ENCODE measurements around the gene POMGNT2.

GRCh38 chr3:43031485-43031884, 74.4 kb downstream of the POMGNT2 start:
- TF ChIP-seq, protein P1, sequence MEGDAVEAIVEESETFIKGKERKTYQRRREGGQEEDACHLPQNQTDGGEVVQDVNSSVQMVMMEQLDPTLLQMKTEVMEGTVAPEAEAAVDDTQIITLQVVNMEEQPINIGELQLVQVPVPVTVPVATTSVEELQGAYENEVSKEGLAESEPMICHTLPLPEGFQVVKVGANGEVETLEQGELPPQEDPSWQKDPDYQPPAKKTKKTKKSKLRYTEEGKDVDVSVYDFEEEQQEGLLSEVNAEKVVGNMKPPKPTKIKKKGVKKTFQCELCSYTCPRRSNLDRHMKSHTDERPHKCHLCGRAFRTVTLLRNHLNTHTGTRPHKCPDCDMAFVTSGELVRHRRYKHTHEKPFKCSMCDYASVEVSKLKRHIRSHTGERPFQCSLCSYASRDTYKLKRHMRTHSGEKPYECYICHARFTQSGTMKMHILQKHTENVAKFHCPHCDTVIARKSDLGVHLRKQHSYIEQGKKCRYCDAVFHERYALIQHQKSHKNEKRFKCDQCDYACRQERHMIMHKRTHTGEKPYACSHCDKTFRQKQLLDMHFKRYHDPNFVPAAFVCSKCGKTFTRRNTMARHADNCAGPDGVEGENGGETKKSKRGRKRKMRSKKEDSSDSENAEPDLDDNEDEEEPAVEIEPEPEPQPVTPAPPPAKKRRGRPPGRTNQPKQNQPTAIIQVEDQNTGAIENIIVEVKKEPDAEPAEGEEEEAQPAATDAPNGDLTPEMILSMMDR (IDR thresholded peaks at IDR 0.05) = no peak
- no peak for TF ChIP-seq POLR2A (IDR thresholded peaks at IDR 0.05)

Data from body of pancreas (tissue), 4 donors.